Activated CD4-positive, alpha-beta T cell treated with anti-CD3 and anti-CD28 coated beads, Interleukin-2, amount 10 ng/mL, durations not matched to agents 24 days and 14 days (primary cell): ENCODE data around the gene TMEM176B. TPM values are rescaled to one million over a fixed set of nuclear protein-coding genes. Genes with fewer than 3 reads are reported as not detected.

Source experiments
- DNase-seq: peaks from one replicate; pipeline ENCODE4 v3.0.0; 2022
- H3K27ac Mint-ChIP-seq: one replicate; pipeline ENCODE4 v1.8.0; 2022; ENCODE audit warnings: mild to moderate bottlenecking, mixed read lengths
- H3K27me3 Mint-ChIP-seq: one replicate; pipeline ENCODE4 v1.8.0; 2022; ENCODE audit warnings: mixed read lengths
- H3K36me3 Mint-ChIP-seq: one replicate; pipeline ENCODE4 v1.8.0; 2022; ENCODE audit warnings: low read depth, mild to moderate bottlenecking, mixed read lengths
- H3K4me1 Mint-ChIP-seq: one replicate; pipeline ENCODE4 v1.8.0; 2021; ENCODE audit warnings: mixed read lengths
- H3K4me3 Mint-ChIP-seq: one replicate; pipeline ENCODE4 v1.8.0; 2022; ENCODE audit warnings: mild to moderate bottlenecking, moderate library complexity, mixed read lengths
- H3K9me3 Mint-ChIP-seq: one replicate; pipeline ENCODE4 v1.8.0; 2021; ENCODE audit warnings: mixed read lengths
- intact Hi-C: fragments of 100-400 bp; cut with micrococcal nuclease; formaldehyde crosslinking; loops from one replicate; pipeline ENCODE4 v1.15.1; 2023
- total RNA-seq: library from RNA; stranded (reverse); gene quantifications from 2 replicates; pipeline ENCODE4 v1.2.3, GENCODE V29; 2022

Gene TMEM176B
- total RNA-seq, 1 donor from 2014 or later = not detected

- no peaks in the 10 kb centered on the region for H3K27me3 Mint-ChIP-seq
- H3K4me3 Mint-ChIP-seq = peak overlapping the region; percentile 89
- no peaks in the 10 kb centered on the region for H3K9me3 Mint-ChIP-seq
- peak overlapping the region; percentile 89 for H3K27ac Mint-ChIP-seq
- peaks cover 88% of the 10 kb centered on the region for H3K4me1 Mint-ChIP-seq
- DNase-seq = peak; percentile 66
- peaks cover 75% of the 10 kb centered on the region for H3K36me3 Mint-ChIP-seq
- intact Hi-C loops = no loop called here
These were observed 56.0 kb downstream of the TMEM176B start for GRCh38 chr7:150744041-150744656.

- H3K4me1 Mint-ChIP-seq = peaks cover 72% of the 10 kb centered on the region
- peak overlapping the region; percentile 89 for H3K27ac Mint-ChIP-seq
- DNase-seq = peak; percentile 73
- intact Hi-C loops = no loop called here
- peaks cover 84% of the 10 kb centered on the region for H3K36me3 Mint-ChIP-seq
- peak overlapping the region; percentile 89 for H3K4me3 Mint-ChIP-seq
- H3K27me3 Mint-ChIP-seq = no peaks in the 10 kb centered on the region
- no peaks in the 10 kb centered on the region for H3K9me3 Mint-ChIP-seq
These were observed 57.7 kb downstream of the TMEM176B start for GRCh38 chr7:150742286-150742968.

Other genes with a start within 250 kb of the TMEM176B start
- gene GIMAP4, start 233.0 kb downstream of the TMEM176B start, total RNA-seq = 61.1 and 62.7 TPM in 2 replicates
- gene GIMAP6, start 168.0 kb downstream of the TMEM176B start, total RNA-seq = 35.5 and 35.8 TPM in 2 replicates
- gene GIMAP2, start 114.7 kb downstream of the TMEM176B start, total RNA-seq = 28.2 TPM in 2 replicates
- 4.9 and 6.0 TPM in 2 replicates for gene GIMAP1, start 83.8 kb downstream of the TMEM176B start, total RNA-seq
- 44.4 and 50.9 TPM in 2 replicates for gene GIMAP5, start 62.9 kb downstream of the TMEM176B start, total RNA-seq
- not detected in 2 replicates for gene TMEM176A, start 405 bp upstream of the TMEM176B start, total RNA-seq
- not detected in 2 replicates for gene AOC1, start 52.2 kb upstream of the TMEM176B start, total RNA-seq
- gene KCNH2, start 178.0 kb upstream of the TMEM176B start, total RNA-seq = 0.36 and 0.37 TPM in 2 replicates
- gene NOS3, start 190.7 kb upstream of the TMEM176B start, total RNA-seq = 14.3 and 15.7 TPM in 2 replicates
- gene ATG9B, start 224.1 kb upstream of the TMEM176B start, total RNA-seq = 7.3 and 7.5 TPM in 2 replicates
- gene ABCB8, start 228.1 kb upstream of the TMEM176B start, total RNA-seq = 56.4 and 57.4 TPM in 2 replicates
- 3.5 and 4.0 TPM in 2 replicates for gene ASIC3, start 248.2 kb upstream of the TMEM176B start, total RNA-seq